LNCaP clone FGC (cell line): ENCODE measurements around the gene TSGA10IP.

Experiments used
- DNase-seq: peaks from one replicate; pipeline ENCODE4 v3.0.0-alpha.2; 2011; ENCODE audit warnings: low read depth
- H3K4me3 ChIP-seq: 2 replicates; pipeline ENCODE4 v1.5.1; 2011; ENCODE audit warnings: mild to moderate bottlenecking, low read depth, low read length, control low read depth
- CTCF ChIP-seq: IDR thresholded peaks from 2 replicates; pipeline ENCODE4 v1.5.1; 2012; ENCODE audit warnings: mild to moderate bottlenecking; ENCODE audit not compliant: control insufficient read depth, insufficient read depth; ENCODE audit errors: extremely low read depth

The TSGA10IP gene

GRCh38 chr11:65900125-65900898 lies 45.0 kb upstream of the TSGA10IP start, which contains the start of gene FOSL1:
TSS of gene FOSL1 (minus strand) at chr11:65900388. CDS start at chr11:65900339, 49 bp downstream.
- peak; percentile 60 for DNase-seq

GRCh38 chr11:65900899-65901180 lies 44.4 kb upstream of the TSGA10IP start:
- H3K4me3 ChIP-seq, result peak overlapping the region; percentile 46
- DNase-seq, result no peak
- TF ChIP-seq CTCF, result no peak

More at GRCh38 chr11:65900125-65900898, 45.0 kb upstream of the TSGA10IP start, which contains the start of gene FOSL1:
- H3K4me3 ChIP-seq, result peak within 1 kb of the TSS; percentile 46
- no peak for TF ChIP-seq CTCF

GRCh38 chr11:65903068-65903481 lies 42.2 kb upstream of the TSGA10IP start:
- no peak for TF ChIP-seq CTCF
- no peak overlapping the region for H3K4me3 ChIP-seq
- no peak for DNase-seq

GRCh38 chr11:65903715-65904114 lies 41.6 kb upstream of the TSGA10IP start:
- no peak for TF ChIP-seq CTCF
- no peak overlapping the region for H3K4me3 ChIP-seq
- no peak for DNase-seq

GRCh38 chr11:65906602-65907001 lies 38.7 kb upstream of the TSGA10IP start:
- DNase-seq, result no peak
- no peak overlapping the region for H3K4me3 ChIP-seq
- TF ChIP-seq CTCF, result no peak

GRCh38 chr11:65907878-65908277 lies 37.4 kb upstream of the TSGA10IP start:
- DNase-seq, result no peak
- TF ChIP-seq CTCF, result no peak
- H3K4me3 ChIP-seq, result no peak overlapping the region
